H1 (cell line): ENCODE data around the gene NRXN3. TPM values are rescaled to one million over a fixed set of nuclear protein-coding genes. Genes with fewer than 3 reads are reported as not detected.

Experiments
- CTCF ChIA-PET: fragments of 300-600 bp; sonication (Branson Sonifier 250); formaldehyde crosslinking; loops from one replicate; lab custom pipeline; 2021; ENCODE audit not compliant: partially characterized antibody; lab: Charles Lee
- POLR2A ChIA-PET: fragments of 300-600 bp; sonication (Branson Sonifier 250); formaldehyde crosslinking; loops from one replicate; lab custom pipeline; 2021; ENCODE audit warnings: inconsistent platforms; ENCODE audit not compliant: partially characterized antibody; lab: Charles Lee
- DNase-seq, 2 experiments: peaks; one replicate each; pipeline versions ENCODE4 v3.0.0 to v3.0.0-alpha.2; 2010 to 2022; ENCODE audit warnings: low spot score in 2 of 2, low read depth in 1 of 2, mixed read lengths in 1 of 2
- FAIRE-seq: peaks from 2 replicates; lab custom pipeline; 2011; peaks lifted over from hg19 to GRCh38; lab: Jason Lieb, UNC
- H2AFZ ChIP-seq: 2 replicates; pipeline ENCODE4 v1.8.1; 2012; ENCODE audit warnings: low read length, inconsistent platforms
- H2AK5ac ChIP-seq: 2 replicates; pipeline ENCODE4 v1.6.1; 2013; ENCODE audit warnings: low read depth, low read length
- H2BK120ac ChIP-seq: replicated peaks from 2 replicates; pipeline ENCODE3; 2013; ENCODE audit warnings: low read depth, low read length, inconsistent platforms
- H2BK12ac ChIP-seq: 2 replicates; pipeline ENCODE4 v1.6.1; 2013; ENCODE audit warnings: low read depth, low read length
- H2BK15ac ChIP-seq: 2 replicates; pipeline ENCODE4 v1.6.1; 2013; ENCODE audit warnings: low read length
- H2BK20ac ChIP-seq: 2 replicates; pipeline ENCODE4 v1.6.1; 2013; ENCODE audit warnings: low read length
- H2BK5ac ChIP-seq: 2 replicates; pipeline ENCODE4 v1.6.1; 2013; ENCODE audit warnings: low read depth, low read length
- H3K14ac ChIP-seq: 2 replicates; pipeline ENCODE4 v1.6.1; 2013; ENCODE audit warnings: inconsistent platforms; ENCODE audit not compliant: insufficient read length
- H3K18ac ChIP-seq: 2 replicates; pipeline ENCODE4 v1.6.1; 2013; ENCODE audit warnings: low read length; ENCODE audit errors: extremely low read depth
- H3K23ac ChIP-seq: 2 replicates; pipeline ENCODE4 v1.6.1; 2013; ENCODE audit warnings: inconsistent platforms; ENCODE audit not compliant: insufficient read length
- H3K23me2 ChIP-seq: 2 replicates; pipeline ENCODE4 v1.6.1; 2013; ENCODE audit warnings: low read depth, low read length
- H3K27ac ChIP-seq: 2 replicates; pipeline ENCODE4 v1.6.1; 2011; ENCODE audit warnings: low read depth, low read length, inconsistent platforms
- H3K27me3 ChIP-seq, 4 experiments: replicated peaks in 1 of 4; 1 replicate in 1 of 4; 2 replicates in 3 of 4; pipeline versions ENCODE4 v1.6.1 to v1.8.1; 2011 to 2013; ENCODE audit warnings: low read length in 3 of 4, mild to moderate bottlenecking in 3 of 4, inconsistent platforms in 2 of 4, mixed read lengths in 2 of 4, moderate library complexity in 1 of 4; ENCODE audit not compliant: control insufficient read depth in 3 of 4, insufficient read depth in 3 of 4; ENCODE audit errors: extremely low read depth in 1 of 4
- H3K36me3 ChIP-seq, 4 experiments: 2 replicates each; pipeline versions ENCODE4 v1.6.1 to v1.8.1; 2011 to 2013; ENCODE audit warnings: mild to moderate bottlenecking in 4 of 4, low read length in 3 of 4, moderate library complexity in 2 of 4, control low read depth in 1 of 4, inconsistent platforms in 1 of 4; ENCODE audit not compliant: insufficient read depth in 4 of 4, control insufficient read depth in 2 of 4
- H3K4ac ChIP-seq: replicated peaks from 2 replicates; pipeline ENCODE3; 2013; ENCODE audit warnings: low read length, low read depth, mixed read lengths, inconsistent platforms; ENCODE audit not compliant: insufficient read length
- H3K4me1 ChIP-seq, 4 experiments: replicated peaks in 1 of 4; 1 replicate in 1 of 4; 2 replicates in 3 of 4; pipeline versions ENCODE4 v1.6.1 to v1.8.1; 2011 to 2013; ENCODE audit warnings: low read length in 3 of 4, inconsistent platforms in 2 of 4, mixed read lengths in 1 of 4; ENCODE audit not compliant: insufficient read depth in 4 of 4, control insufficient read depth in 3 of 4
- H3K4me2 ChIP-seq, 2 experiments: 2 replicates each; pipeline versions ENCODE4 v1.6.1 to v1.8.1; 2011 to 2013; ENCODE audit warnings: low read depth in 2 of 2, low read length in 2 of 2, control low read depth in 1 of 2, inconsistent platforms in 1 of 2, mild to moderate bottlenecking in 1 of 2; ENCODE audit not compliant: insufficient read depth in 1 of 2
- H3K4me3 ChIP-seq, 4 experiments: fragments of 200-600, 300-600 bp in 1 of 4; sonication (generic), shearing (Covaris generic), sonication (Bioruptor Twin) in 1 of 4; 2 replicates each; pipeline versions ENCODE4 v1.5.1 to v1.8.1; 2011 to 2016; ENCODE audit warnings: low read length in 4 of 4, low read depth in 3 of 4, control low read depth in 2 of 4, inconsistent platforms in 2 of 4, mild to moderate bottlenecking in 2 of 4, mixed read lengths in 1 of 4, moderate library complexity in 1 of 4; ENCODE audit not compliant: insufficient read depth in 2 of 4; ENCODE audit errors: extremely low read depth in 1 of 4
- H3K56ac ChIP-seq: replicated peaks from 2 replicates; pipeline ENCODE3; 2013; ENCODE audit warnings: low read depth, mild to moderate bottlenecking, mixed read lengths, low read length, inconsistent platforms; ENCODE audit not compliant: insufficient read length
- H3K79me1 ChIP-seq: 2 replicates; pipeline ENCODE4 v1.6.1; 2013; ENCODE audit warnings: low read depth, low read length, control low read depth
- H3K79me2 ChIP-seq, 2 experiments: 2 replicates each; pipeline versions ENCODE4 v1.6.1 to v1.8.1; 2012 to 2013; ENCODE audit warnings: low read length in 2 of 2, mild to moderate bottlenecking in 2 of 2, inconsistent platforms in 1 of 2; ENCODE audit not compliant: insufficient read depth in 2 of 2, control insufficient read depth in 1 of 2
- H3K9ac ChIP-seq, 4 experiments: replicated peaks in 1 of 4; 1 replicate in 1 of 4; 2 replicates in 3 of 4; pipeline versions ENCODE4 v1.6.1 to v1.8.1; 2011 to 2013; ENCODE audit warnings: low read depth in 3 of 4, low read length in 3 of 4, control low read depth in 2 of 4, mild to moderate bottlenecking in 2 of 4, moderate library complexity in 2 of 4, inconsistent platforms in 1 of 4; ENCODE audit errors: extremely low read depth in 1 of 4
- H3K9me3 ChIP-seq, 2 experiments: 2 replicates each; pipeline versions ENCODE4 v1.6.1 to v1.8.1; 2012 to 2013; ENCODE audit warnings: mild to moderate bottlenecking in 2 of 2, moderate library complexity in 2 of 2, control low read depth in 1 of 2, inconsistent platforms in 1 of 2, low read depth in 1 of 2, low read length in 1 of 2, mixed read lengths in 1 of 2; ENCODE audit not compliant: insufficient read depth in 2 of 2
- H4K20me1 ChIP-seq, 2 experiments: replicated peaks in 1 of 2; 2 replicates each; pipeline versions ENCODE3 to v1.8.1; 2011 to 2013; ENCODE audit warnings: inconsistent platforms in 2 of 2, low read length in 2 of 2, mild to moderate bottlenecking in 1 of 2; ENCODE audit not compliant: insufficient read depth in 2 of 2, control insufficient read depth in 1 of 2
- H4K5ac ChIP-seq: 2 replicates; pipeline ENCODE4 v1.6.1; 2013; ENCODE audit warnings: low read length, low read depth, mixed read lengths, inconsistent platforms; ENCODE audit not compliant: insufficient read length
- H4K8ac ChIP-seq: 2 replicates; pipeline ENCODE4 v1.8.0; 2013; ENCODE audit warnings: mild to moderate bottlenecking, moderate library complexity, low read length, inconsistent platforms; ENCODE audit not compliant: insufficient read depth; ENCODE audit errors: extremely low read depth
- H4K91ac ChIP-seq: replicated peaks from 2 replicates; pipeline ENCODE3; 2013; ENCODE audit warnings: low read length, mixed read lengths, inconsistent platforms; ENCODE audit not compliant: insufficient read length
- ASH2L ChIP-seq: fragments of 200-600, 300-600 bp; sonication (generic); IDR thresholded peaks from one replicate; pipeline ENCODE4 v1.7.1; 2017; ENCODE audit warnings: low read length
- CREB1 ChIP-seq: IDR thresholded peaks from 2 replicates; pipeline ENCODE4 v1.6.1; 2012; ENCODE audit warnings: inconsistent platforms
- POU5F1 ChIP-seq: IDR thresholded peaks from 2 replicates; pipeline ENCODE4 v1.6.1; 2011; ENCODE audit warnings: low read depth, mild to moderate bottlenecking, low read length, moderate library complexity
- TEAD4 ChIP-seq: IDR thresholded peaks from 2 replicates; pipeline ENCODE4 v1.6.1; 2012; ENCODE audit warnings: low read depth, low read length, inconsistent platforms, mixed read lengths
- WGBS, 2 experiments: shearing (Covaris generic) in 1 of 2; methylation state at CpG; one replicate each; pipeline versions ENCODE4 v1.1.6 to v1.1.7; 2013 to 2015; ENCODE audit warnings: low lambda C conversion rate in 2 of 2, mixed read lengths in 2 of 2, inconsistent platforms in 1 of 2, low coverage in 1 of 2, missing lambda C conversion rate in 1 of 2; ENCODE audit not compliant: insufficient replicate concordance in 2 of 2, insufficient coverage in 1 of 2, insufficient read length in 1 of 2; ENCODE audit errors: extremely low coverage in 1 of 2, missing lambda C conversion rate in 1 of 2; 5-methylcytosine and 5-hydroxymethylcytosine counted together
- polyA plus RNA-seq, 7 experiments: library from polyadenylated mRNA; depleted of rRNA in 3 of 7; stranded (reverse) in 5 of 7; unstranded in 2 of 7; fragments of >200 nt in 5 of 7; fragments of 200-250 nt in 2 of 7; gene quantifications; 1 replicate in 5 of 7; 2 replicates in 1 of 7; 4 replicates in 1 of 7; pipeline versions ENCODE4 v1.2.1 to v1.2.3, GENCODE V29; 2011 to 2013; ENCODE audit warnings: missing spikeins in 2 of 7, mixed read lengths in 2 of 7
- total RNA-seq: library from RNA; stranded (reverse); fragmentation: NEBNext Ultra II Directional; extraction: Animal tissue kit (Norgen Biotek cat#: 25700); gene quantifications from 2 replicates; pipeline ENCODE4 v1.2.1, GENCODE V29; 2021

Gene NRXN3
- total and polyA plus RNA-seq, 2 of the 8 experiments (the other 6 are each of a cell fraction or from before 2014, with no cell fraction given), result 2.6 to 4.1 TPM

- H3K56ac ChIP-seq, result no peak overlapping the region
- no peaks in the 10 kb centered on the region for H3K4me1 ChIP-seq
- H3K9me3 ChIP-seq, result no peaks in the 10 kb centered on the region
- DNase-seq, result no peak
- H3K18ac ChIP-seq, result no peak overlapping the region
- no peak overlapping the region for H4K5ac ChIP-seq
- no peak for TF ChIP-seq POU5F1
- no peak for TF ChIP-seq ASH2L
- TF ChIP-seq CREB1, result no peak
- no peak for TF ChIP-seq TEAD4
- no peak overlapping the region for H2BK12ac ChIP-seq
- H3K4ac ChIP-seq, result no peak overlapping the region
- H3K79me2 ChIP-seq, result no peaks in the 10 kb centered on the region
- H3K36me3 ChIP-seq, result no peaks in the 10 kb centered on the region
- no peak overlapping the region for H3K9ac ChIP-seq
- H4K91ac ChIP-seq, result no peak overlapping the region
- no peaks in the 10 kb centered on the region for H3K27me3 ChIP-seq
- no peak overlapping the region for H2AFZ ChIP-seq
- H3K4me2 ChIP-seq, result no peak overlapping the region
- no peak overlapping the region for H3K27ac ChIP-seq
- ChIA-PET CTCF (interaction anchor here (1.3 to 1.4 kb wide), 2 partner anchors 11 to 124 kb away, joined by 3 read pairs; no protein-coding TSS in a partner anchor), POLR2A (no interaction called here)
- no peaks in the 10 kb centered on the region for H3K79me1 ChIP-seq
- H3K4me3 ChIP-seq, result no peak overlapping the region
- 91% methylated on average over 2 of the region's 2 CpGs; no CpG with 5 or more reads in 1 of the 2 experiments for WGBS, 2 experiments
- no peak overlapping the region for H3K14ac ChIP-seq
- FAIRE-seq, result no peak
- no peaks in the 10 kb centered on the region for H3K23me2 ChIP-seq
- no peak overlapping the region for H4K8ac ChIP-seq
- no peak overlapping the region for H2BK5ac ChIP-seq
- no peak overlapping the region for H2BK120ac ChIP-seq
- no peak overlapping the region for H2BK15ac ChIP-seq
- H2BK20ac ChIP-seq, result no peak overlapping the region
- H3K23ac ChIP-seq, result no peak overlapping the region
- H2AK5ac ChIP-seq, result no peak overlapping the region
- H4K20me1 ChIP-seq, result no peaks in the 10 kb centered on the region
Observed at GRCh38 chr14:79706382-79706781, 1536.2 kb downstream of the NRXN3 start.
